DOHH2 (cell line): Measurements from ENCODE around the gene METTL21C.

Experiments
- CTCF ChIP-seq: fragments of 200-600 bp; sonication (generic); IDR thresholded peaks from one replicate; pipeline ENCODE4 v1.5.1; 2014; ENCODE audit warnings: antibody characterized with exemption, mild to moderate bottlenecking, low read depth, low read length; ENCODE audit not compliant: poor library complexity, severe bottlenecking
- EZH2phosphoT487 ChIP-seq: fragments of 200-600 bp; sonication (generic); IDR thresholded peaks from 2 replicates; pipeline ENCODE4 v1.6.1; 2017; ENCODE audit warnings: borderline replicate concordance, mild to moderate bottlenecking, antibody characterized with exemption, low read length, moderate library complexity, mixed read lengths

- TF ChIP-seq CTCF (no peak), EZH2phosphoT487 (no peak)
Observed at GRCh38 chr13:102683637-102684036, 11.2 kb downstream of the METTL21C start.
